Measurements from ENCODE around the gene EIF2D.

Gene EIF2D

DNA sequence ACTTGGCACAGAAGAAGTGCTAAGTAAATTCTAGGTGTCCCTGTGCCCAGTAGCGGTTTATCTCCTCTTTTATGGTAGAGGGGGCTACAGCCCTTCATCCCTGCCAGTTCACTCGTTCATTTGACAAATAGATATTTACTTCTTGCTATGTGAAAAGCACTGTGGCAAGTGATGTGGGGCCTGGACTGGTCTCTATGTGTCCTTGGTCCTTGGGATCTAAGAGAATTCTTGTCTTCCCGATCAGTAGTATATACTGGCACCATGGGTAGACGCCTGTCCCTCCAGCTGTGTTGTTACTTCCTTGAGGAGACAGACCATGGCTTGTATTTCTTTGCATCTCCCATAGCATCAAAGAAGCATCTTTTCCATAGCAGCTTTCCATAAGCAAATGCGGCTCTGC lies 29.7 kb downstream of the EIF2D start:
- TF ChIP-seq TAF1 (IDR thresholded peaks at IDR 0.05; ENCODE audit: borderline replicate concordance, insufficient read depth, low read length) (no peak), POLR2AphosphoS5 (IDR thresholded peaks at IDR 0.05; ENCODE audit: low read depth, low read length) (no peak), SIN3A (IDR thresholded peaks at IDR 0.05; ENCODE audit: borderline replicate concordance, insufficient read depth, low read length) (no peak), FOXP2 (optimal IDR thresholded peaks at IDR 0.05; ENCODE audit: borderline replicate concordance, extremely low read depth, extremely low read length, insufficient read depth) (no peak)
- TF ChIP-seq, protein P1, sequence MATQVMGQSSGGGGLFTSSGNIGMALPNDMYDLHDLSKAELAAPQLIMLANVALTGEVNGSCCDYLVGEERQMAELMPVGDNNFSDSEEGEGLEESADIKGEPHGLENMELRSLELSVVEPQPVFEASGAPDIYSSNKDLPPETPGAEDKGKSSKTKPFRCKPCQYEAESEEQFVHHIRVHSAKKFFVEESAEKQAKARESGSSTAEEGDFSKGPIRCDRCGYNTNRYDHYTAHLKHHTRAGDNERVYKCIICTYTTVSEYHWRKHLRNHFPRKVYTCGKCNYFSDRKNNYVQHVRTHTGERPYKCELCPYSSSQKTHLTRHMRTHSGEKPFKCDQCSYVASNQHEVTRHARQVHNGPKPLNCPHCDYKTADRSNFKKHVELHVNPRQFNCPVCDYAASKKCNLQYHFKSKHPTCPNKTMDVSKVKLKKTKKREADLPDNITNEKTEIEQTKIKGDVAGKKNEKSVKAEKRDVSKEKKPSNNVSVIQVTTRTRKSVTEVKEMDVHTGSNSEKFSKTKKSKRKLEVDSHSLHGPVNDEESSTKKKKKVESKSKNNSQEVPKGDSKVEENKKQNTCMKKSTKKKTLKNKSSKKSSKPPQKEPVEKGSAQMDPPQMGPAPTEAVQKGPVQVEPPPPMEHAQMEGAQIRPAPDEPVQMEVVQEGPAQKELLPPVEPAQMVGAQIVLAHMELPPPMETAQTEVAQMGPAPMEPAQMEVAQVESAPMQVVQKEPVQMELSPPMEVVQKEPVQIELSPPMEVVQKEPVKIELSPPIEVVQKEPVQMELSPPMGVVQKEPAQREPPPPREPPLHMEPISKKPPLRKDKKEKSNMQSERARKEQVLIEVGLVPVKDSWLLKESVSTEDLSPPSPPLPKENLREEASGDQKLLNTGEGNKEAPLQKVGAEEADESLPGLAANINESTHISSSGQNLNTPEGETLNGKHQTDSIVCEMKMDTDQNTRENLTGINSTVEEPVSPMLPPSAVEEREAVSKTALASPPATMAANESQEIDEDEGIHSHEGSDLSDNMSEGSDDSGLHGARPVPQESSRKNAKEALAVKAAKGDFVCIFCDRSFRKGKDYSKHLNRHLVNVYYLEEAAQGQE (IDR thresholded peaks at IDR 0.05; ENCODE audit: insufficient read depth in 1 of 2, low read depth in 2 of 2, low read length in 2 of 2), result no peak

DNA sequence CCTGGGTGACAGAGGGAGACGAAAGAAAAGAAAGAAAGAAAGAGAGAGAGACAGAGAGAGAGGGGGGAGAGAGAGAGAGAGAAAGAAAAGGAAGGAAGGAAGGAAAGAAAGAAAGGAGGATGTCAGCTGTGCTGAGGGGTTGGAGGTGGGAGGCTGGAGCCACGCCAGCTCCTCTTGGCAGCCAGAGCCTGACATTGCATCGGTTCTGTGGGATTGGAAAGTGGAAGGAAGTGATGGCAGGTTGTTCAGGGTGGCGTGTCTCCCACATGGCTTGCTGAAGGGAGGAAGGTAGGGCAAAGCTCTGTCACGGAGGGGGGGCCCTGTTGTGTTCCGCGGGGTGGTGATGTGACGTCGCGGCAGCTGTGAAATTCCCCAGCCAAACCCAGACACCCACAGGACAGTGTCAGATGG lies 30.7 kb downstream of the EIF2D start:
- TF ChIP-seq SIN3A (IDR thresholded peaks at IDR 0.05; ENCODE audit: borderline replicate concordance, insufficient read depth, low read length) (no peak), TAF1 (IDR thresholded peaks at IDR 0.05; ENCODE audit: borderline replicate concordance, insufficient read depth, low read length) (no peak), FOXP2 (optimal IDR thresholded peaks at IDR 0.05; ENCODE audit: borderline replicate concordance, extremely low read depth, extremely low read length, insufficient read depth) (no peak), POLR2AphosphoS5 (IDR thresholded peaks at IDR 0.05; ENCODE audit: low read depth, low read length) (no peak)
- TF ChIP-seq, protein P1 (IDR thresholded peaks at IDR 0.05; ENCODE audit: insufficient read depth in 1 of 2, low read depth in 2 of 2, low read length in 2 of 2), result no peak

DNA sequence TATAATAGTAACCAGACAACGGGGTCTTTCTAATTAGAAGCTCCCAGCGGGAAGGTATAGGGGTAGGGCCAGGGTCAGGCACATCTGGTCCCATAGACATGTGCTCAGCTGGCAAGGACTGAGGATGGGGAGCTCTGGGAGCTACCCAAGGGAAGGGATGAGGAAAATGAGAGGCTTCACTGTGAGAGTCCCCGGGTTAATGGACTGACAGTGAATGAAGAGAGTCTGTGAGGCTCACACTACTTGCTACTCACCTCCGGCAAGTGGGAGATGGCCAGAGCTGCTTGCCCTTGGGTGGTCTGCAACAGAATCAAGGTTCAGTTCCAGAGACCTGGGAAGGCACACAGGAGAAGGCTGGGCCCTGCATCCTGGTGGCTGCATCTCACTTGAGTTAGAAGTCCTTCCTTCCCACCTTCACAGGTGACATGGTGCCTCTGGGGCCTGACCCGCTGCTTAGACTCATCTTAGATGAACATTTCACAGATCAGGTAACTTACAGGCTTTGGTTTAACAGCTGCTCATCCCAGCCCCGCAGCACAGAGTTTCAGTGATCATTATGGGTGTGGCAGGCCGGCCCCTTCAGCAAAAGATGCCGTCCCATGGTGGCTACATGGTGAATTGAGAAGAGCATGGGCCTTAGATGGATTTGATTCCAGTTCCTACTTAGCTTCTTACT lies 31.7 kb downstream of the EIF2D start:
- TF ChIP-seq POLR2AphosphoS5 (IDR thresholded peaks at IDR 0.05; ENCODE audit: low read depth, low read length) (no peak), SIN3A (IDR thresholded peaks at IDR 0.05; ENCODE audit: borderline replicate concordance, insufficient read depth, low read length) (no peak), TAF1 (IDR thresholded peaks at IDR 0.05; ENCODE audit: borderline replicate concordance, insufficient read depth, low read length) (no peak), FOXP2 (optimal IDR thresholded peaks at IDR 0.05; ENCODE audit: borderline replicate concordance, extremely low read depth, extremely low read length, insufficient read depth) (no peak)
- TF ChIP-seq, protein P1 (IDR thresholded peaks at IDR 0.05; ENCODE audit: insufficient read depth in 1 of 2, low read depth in 2 of 2, low read length in 2 of 2), result no peak

DNA sequence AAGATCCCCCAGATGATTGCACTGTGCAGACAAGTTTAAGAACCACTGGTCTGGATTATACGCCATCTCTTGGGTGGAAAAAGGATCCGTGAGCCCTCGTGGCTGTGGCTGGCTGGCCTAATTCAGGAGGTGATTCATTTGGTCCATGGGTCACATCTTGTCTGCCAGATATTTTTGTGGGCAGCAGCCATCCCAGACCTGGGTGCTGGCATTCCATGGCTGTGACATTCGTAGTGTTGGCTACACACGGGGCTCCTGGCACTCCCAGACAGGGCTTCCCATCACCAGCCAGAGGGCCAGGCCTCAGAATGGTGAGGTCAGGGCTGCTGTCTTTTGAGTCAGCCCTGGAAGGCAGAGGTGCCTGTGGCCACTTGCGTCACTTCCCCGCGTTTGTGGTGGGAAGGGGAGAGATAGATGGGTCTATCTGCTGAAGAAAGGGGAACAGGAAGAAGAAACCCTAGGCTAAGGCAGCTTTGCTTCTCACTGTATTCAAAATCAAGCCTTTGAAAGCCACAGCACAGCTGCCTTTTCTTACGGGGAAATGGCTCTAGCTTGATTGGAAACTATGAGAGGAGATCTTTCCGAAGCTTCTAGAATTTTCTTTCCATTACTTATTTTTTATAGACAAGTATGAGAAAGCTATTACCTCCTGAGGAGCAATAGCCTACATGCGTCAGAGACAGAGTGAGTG lies 32.4 kb downstream of the EIF2D start:
- TF ChIP-seq SIN3A (IDR thresholded peaks at IDR 0.05; ENCODE audit: borderline replicate concordance, insufficient read depth, low read length) (no peak), FOXP2 (optimal IDR thresholded peaks at IDR 0.05; ENCODE audit: borderline replicate concordance, extremely low read depth, extremely low read length, insufficient read depth) (no peak), POLR2AphosphoS5 (IDR thresholded peaks at IDR 0.05; ENCODE audit: low read depth, low read length) (no peak), TAF1 (IDR thresholded peaks at IDR 0.05; ENCODE audit: borderline replicate concordance, insufficient read depth, low read length) (no peak)
- TF ChIP-seq, protein P1 (IDR thresholded peaks at IDR 0.05; ENCODE audit: insufficient read depth in 1 of 2, low read depth in 2 of 2, low read length in 2 of 2), result no peak

Measured in PFSK-1 (cell line).